A549 (cell line): ENCODE results near the gene ITGB2. TPM values are rescaled to one million over a fixed set of nuclear protein-coding genes. Genes with fewer than 3 reads are reported as not detected.
A peak's percentile ranks its signal among the peaks of the same experiment; 100 is the strongest.

ENCODE experiments used
- ATAC-seq, 2 experiments: fragments of 200-7000 bp in 1 of 2; fragments of >200 bp in 1 of 2; cut with Nextera tagmentation in 1 of 2; cut with Tn5 transposase in 1 of 2; 3 replicates each; pipeline versions ENCODE4 v1.8.0 to v1.9.1; 2018 to 2020; ENCODE audit warnings: mild to moderate bottlenecking in 1 of 2, moderate library complexity in 1 of 2
- CTCF ChIA-PET: fragments of 300-600 bp; sonication (Branson Sonifier 250); formaldehyde crosslinking; extraction: SDS; loops from one replicate; lab custom pipeline; 2021; ENCODE audit warnings: antibody characterized with exemption, inconsistent platforms; lab: Yijun Ruan, JAX
- POLR2A ChIA-PET: fragments of 350-600 bp; formaldehyde crosslinking; extraction: SDS; loops from one replicate; lab custom pipeline; 2021; ENCODE audit warnings: antibody characterized with exemption, inconsistent platforms; lab: Yijun Ruan, JAX
- DNase-seq, 2 experiments: peaks; one replicate each; pipeline versions ENCODE4 v3.0.0 to v3.0.0-alpha.2; 2011 to 2016; ENCODE audit warnings: low read depth in 1 of 2, low spot score in 1 of 2
- FAIRE-seq: peaks from 2 replicates; lab custom pipeline; 2011; peaks lifted over from hg19 to GRCh38; lab: Jason Lieb, UNC
- H3K27ac ChIP-seq, 2 experiments: fragments of >200 bp; sonication (Bioruptor Twin); formaldehyde crosslinking; 3 replicates each; pipeline ENCODE4 v1.5.1; 2016 to 2017
- H3K4me1 ChIP-seq: fragments of >200 bp; sonication (Bioruptor Twin); formaldehyde crosslinking; 3 replicates; pipeline ENCODE4 v1.6.1; 2016
- H3K4me2 ChIP-seq: fragments of >200 bp; sonication (Bioruptor Twin); formaldehyde crosslinking; 3 replicates; pipeline ENCODE4 v1.6.1; 2016
- H3K4me3 ChIP-seq: fragments of >200 bp; sonication (Bioruptor Twin); formaldehyde crosslinking; 3 replicates; pipeline ENCODE4 v1.5.1; 2016
- H3K9me3 ChIP-seq: fragments of >200 bp; sonication (Bioruptor Twin); formaldehyde crosslinking; 3 replicates; pipeline ENCODE4 v1.6.1; 2016
- ATOH8 ChIP-seq: fragments of 250-450 bp; sonication (Bioruptor Pico); IDR thresholded peaks from 2 replicates; pipeline ENCODE4 v1.5.0; 2020; ENCODE audit warnings: low read depth, mild to moderate bottlenecking, moderate library complexity
- CBX8 ChIP-seq: fragments of 200-600 bp; sonication (generic); IDR thresholded peaks from 2 replicates; pipeline ENCODE4 v1.6.1; 2016
- CHD4 ChIP-seq: fragments of 200-600 bp; sonication (generic); IDR thresholded peaks from 2 replicates; pipeline ENCODE4 v1.6.1; 2016; ENCODE audit warnings: antibody characterized with exemption, mild to moderate bottlenecking, borderline replicate concordance
- HOXB13 ChIP-seq: fragments of 250-450 bp; sonication (Bioruptor Pico); IDR thresholded peaks from 2 replicates; pipeline ENCODE4 v1.5.0; 2020; ENCODE audit warnings: low read depth, mild to moderate bottlenecking, moderate library complexity
- JUN ChIP-seq, 2 experiments: fragments of >200 bp; sonication (Bioruptor Twin); formaldehyde crosslinking; IDR thresholded peaks; 2 replicates in 1 of 2; 3 replicates in 1 of 2; pipeline ENCODE4 v1.6.1; 2016 to 2017
- KDM1A ChIP-seq: fragments of 200-600 bp; sonication (generic); IDR thresholded peaks from 2 replicates; pipeline ENCODE4 v1.6.1; 2016; ENCODE audit warnings: low read depth, mild to moderate bottlenecking
- NFE2L2 ChIP-seq: fragments of 150-350 bp; conservative IDR thresholded peaks from 2 replicates; pipeline ENCODE4 v1.6.1; 2014; ENCODE audit warnings: low read length
- NPAS2 ChIP-seq: fragments of 250-450 bp; sonication (Bioruptor Pico); IDR thresholded peaks from 2 replicates; pipeline ENCODE4 v1.8.0; 2022; ENCODE audit warnings: mild to moderate bottlenecking, moderate library complexity, borderline replicate concordance
- NR3C1 ChIP-seq: fragments of >200 bp; sonication (Bioruptor Twin); formaldehyde crosslinking; IDR thresholded peaks from 3 replicates; pipeline ENCODE4 v1.6.1; 2017
- RAD21 ChIP-seq, 2 experiments: fragments of >200 bp in 1 of 2; sonication (Bioruptor Twin) in 1 of 2; formaldehyde crosslinking in 1 of 2; IDR thresholded peaks in 1 of 2; conservative IDR thresholded peaks in 1 of 2; 2 replicates in 1 of 2; 3 replicates in 1 of 2; pipeline ENCODE4 v1.6.1; 2012 to 2018; ENCODE audit warnings: inconsistent platforms in 1 of 2
- REST ChIP-seq: fragments of 200-600 bp; sonication (generic); IDR thresholded peaks from 2 replicates; pipeline ENCODE4 v1.6.1; 2016; ENCODE audit warnings: antibody characterized with exemption, mild to moderate bottlenecking, moderate library complexity
- RFX5 ChIP-seq: fragments of 450-650 bp; IDR thresholded peaks from 2 replicates; pipeline ENCODE4 v1.7.1; 2014; ENCODE audit warnings: antibody characterized with exemption, mild to moderate bottlenecking, moderate library complexity
- SMC3 ChIP-seq: fragments of >200 bp; sonication (Bioruptor Twin); formaldehyde crosslinking; IDR thresholded peaks from 3 replicates; pipeline ENCODE4 v1.6.1; 2018; ENCODE audit warnings: inconsistent platforms
- TFCP2L1 ChIP-seq: fragments of 250-450 bp; sonication (Bioruptor Pico); IDR thresholded peaks from 2 replicates; pipeline ENCODE4 v1.5.0; 2021; ENCODE audit warnings: mild to moderate bottlenecking
- USF2 ChIP-seq: fragments of 450-650 bp; IDR thresholded peaks from 2 replicates; pipeline ENCODE4 v1.6.1; 2014; ENCODE audit warnings: antibody characterized with exemption
- WGBS: methylation state at CpG from one replicate; pipeline ENCODE4 v1.1.6; 2017; ENCODE audit errors: missing lambda C conversion rate; 5-methylcytosine and 5-hydroxymethylcytosine counted together
- polyA plus RNA-seq, 4 experiments: library from polyadenylated mRNA; depleted of rRNA in 3 of 4; stranded (reverse); fragments of >200 nt; fragmentation: RNase III in 1 of 4; extraction: RNeasy Plus Mini Kit Qiagen cat#74134 plus additional on column Dnase treatment in 1 of 4; gene quantifications; 2 replicates in 3 of 4; 3 replicates in 1 of 4; pipeline ENCODE4 v1.2.3, GENCODE V29; 2011 to 2017
- TF ChIP-seq, protein P1 (sequence below): fragments of >200 bp; sonication (Bioruptor Twin); formaldehyde crosslinking; IDR thresholded peaks from 2 replicates; pipeline ENCODE4 v1.6.1; 2016
- TF ChIP-seq, protein P2 (sequence below): fragments of 250-450 bp; sonication (Bioruptor Pico); IDR thresholded peaks from 2 replicates; pipeline ENCODE4 v1.5.0; 2021; ENCODE audit warnings: mild to moderate bottlenecking, moderate library complexity, borderline replicate concordance
- TF ChIP-seq, protein P3 (sequence below): fragments of >200 bp; sonication (Bioruptor Twin); formaldehyde crosslinking; IDR thresholded peaks from 3 replicates; pipeline ENCODE4 v1.5.1; 2016

ITGB2 gene
- polyA plus RNA-seq, 2 of the 4 experiments (the other 2 are of a cell fraction), result 0.46 to 0.59 TPM

- TF ChIP-seq REST, result no peak
- TF ChIP-seq JUN (IDR thresholded peaks at IDR 0.05), result no peak
- TF ChIP-seq CBX8, result no peak
Observed at GRCh38 chr21:44933918-44934260, 13.2 kb upstream of the ITGB2 start (continued).

- DNase-seq (no peak), FAIRE-seq (no peak), ATAC-seq (no peak)
- Histone ChIP-seq H3K4me1 (peaks cover 18% of the 10 kb centered on the region), H3K27ac (peak overlapping the region; percentile 75 to 98; a peak in 5 of 6 replicates), H3K9me3 (no peaks in the 10 kb centered on the region), H3K4me2 (no peak overlapping the region; the same call in 1 of the 3 replicates), H3K4me3 (no peak overlapping the region)
- ChIA-PET CTCF (interaction anchor here (0.7 to 5.1 kb wide), 17 partner anchors 15 to 557 kb away, joined by 3 to 50 read pairs (median 3); partner anchors contain the start of genes SUMO3 and UBE2G2), POLR2A (no interaction called here)
- TF ChIP-seq, protein P1, sequence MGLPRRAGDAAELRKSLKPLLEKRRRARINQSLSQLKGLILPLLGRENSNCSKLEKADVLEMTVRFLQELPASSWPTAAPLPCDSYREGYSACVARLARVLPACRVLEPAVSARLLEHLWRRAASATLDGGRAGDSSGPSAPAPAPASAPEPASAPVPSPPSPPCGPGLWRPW, result no peak
- TF ChIP-seq, protein P2, sequence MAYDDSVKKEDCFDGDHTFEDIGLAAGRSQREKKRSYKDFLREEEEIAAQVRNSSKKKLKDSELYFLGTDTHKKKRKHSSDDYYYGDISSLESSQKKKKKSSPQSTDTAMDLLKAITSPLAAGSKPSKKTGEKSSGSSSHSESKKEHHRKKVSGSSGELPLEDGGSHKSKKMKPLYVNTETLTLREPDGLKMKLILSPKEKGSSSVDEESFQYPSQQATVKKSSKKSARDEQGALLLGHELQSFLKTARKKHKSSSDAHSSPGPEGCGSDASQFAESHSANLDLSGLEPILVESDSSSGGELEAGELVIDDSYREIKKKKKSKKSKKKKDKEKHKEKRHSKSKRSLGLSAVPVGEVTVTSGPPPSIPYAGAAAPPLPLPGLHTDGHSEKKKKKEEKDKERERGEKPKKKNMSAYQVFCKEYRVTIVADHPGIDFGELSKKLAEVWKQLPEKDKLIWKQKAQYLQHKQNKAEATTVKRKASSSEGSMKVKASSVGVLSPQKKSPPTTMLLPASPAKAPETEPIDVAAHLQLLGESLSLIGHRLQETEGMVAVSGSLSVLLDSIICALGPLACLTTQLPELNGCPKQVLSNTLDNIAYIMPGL, result no peak
- TF ChIP-seq NR3C1 (no peak), NFE2L2 (no peak), NPAS2 (CRISPR knock-in tag) (no peak), ATOH8 (CRISPR knock-in tag) (no peak), KDM1A (no peak), RFX5 (no peak), HOXB13 (CRISPR knock-in tag) (no peak), CHD4 (no peak)
- WGBS, result 81% methylated on average over 13 of the region's 25 CpGs
Observed at GRCh38 chr21:44933199-44933917, 12.7 kb upstream of the ITGB2 start.

DNA sequence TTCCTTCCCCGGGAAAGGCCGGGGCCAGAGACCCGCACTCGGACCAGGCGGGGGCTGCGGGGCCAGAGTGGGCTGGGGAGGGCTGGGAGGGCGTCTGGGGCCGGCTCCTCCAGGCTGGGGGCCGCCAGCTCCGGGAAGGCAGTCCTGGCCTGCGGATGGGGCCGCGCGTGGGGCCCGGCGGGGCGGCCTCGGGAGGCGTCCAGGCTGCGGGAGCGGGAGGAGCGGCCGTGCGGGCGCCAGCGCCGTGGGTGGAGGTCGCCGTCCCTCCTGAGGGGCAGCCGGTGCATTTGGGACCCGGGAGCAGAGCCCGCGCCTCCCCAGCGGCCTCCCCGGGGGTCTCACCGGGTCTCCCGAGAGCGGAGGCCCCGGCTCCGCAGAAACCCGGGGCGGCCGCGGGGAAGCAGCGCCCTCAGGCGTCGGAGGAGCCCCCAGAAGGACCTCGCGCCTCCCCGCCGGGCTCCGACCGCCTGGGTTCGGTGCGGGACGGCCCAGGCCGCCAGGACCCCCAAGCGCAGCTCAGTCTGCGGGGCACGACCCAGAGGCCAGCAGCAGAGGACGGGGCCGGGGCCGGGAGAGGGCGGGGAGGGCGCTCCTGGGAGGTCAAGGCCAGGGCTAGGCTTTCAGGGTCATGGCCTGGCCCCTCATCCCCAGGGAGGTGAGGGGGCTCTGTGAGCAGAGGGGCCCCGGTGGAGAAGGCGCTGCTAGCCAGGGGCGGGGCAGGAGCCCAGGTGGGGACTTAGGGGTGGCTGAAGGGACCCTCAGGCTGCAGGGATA is 11.9 kb upstream of the ITGB2 start:
- FAIRE-seq, result no peak
- 16% methylated on average over 9 of the region's 68 CpGs for WGBS
- peak overlapping the region; percentile 75 to 98 for H3K27ac ChIP-seq
- CTCF ChIA-PET, result interaction anchor here (0.7 to 5.1 kb wide), 28 partner anchors 13 to 557 kb away, joined by 3 to 50 read pairs (median 3); partner anchors contain the start of genes SUMO3 and UBE2G2
- ATAC-seq, result peak in 1 of 2 experiments; percentile 68; a peak in 3 of 6 replicates
- H3K4me3 ChIP-seq, result peak overlapping the region; percentile 38
- H3K9me3 ChIP-seq, result no peaks in the 10 kb centered on the region
- peaks cover 26% of the 10 kb centered on the region for H3K4me1 ChIP-seq
- peak overlapping the region; percentile 78 for H3K4me2 ChIP-seq
- POLR2A ChIA-PET, result no interaction called here
- no peak for TF ChIP-seq TFCP2L1 (CRISPR knock-in tag)
- peak; percentile 65 for TF ChIP-seq SMC3
- TF ChIP-seq USF2, result no peak
- TF ChIP-seq, protein P3, sequence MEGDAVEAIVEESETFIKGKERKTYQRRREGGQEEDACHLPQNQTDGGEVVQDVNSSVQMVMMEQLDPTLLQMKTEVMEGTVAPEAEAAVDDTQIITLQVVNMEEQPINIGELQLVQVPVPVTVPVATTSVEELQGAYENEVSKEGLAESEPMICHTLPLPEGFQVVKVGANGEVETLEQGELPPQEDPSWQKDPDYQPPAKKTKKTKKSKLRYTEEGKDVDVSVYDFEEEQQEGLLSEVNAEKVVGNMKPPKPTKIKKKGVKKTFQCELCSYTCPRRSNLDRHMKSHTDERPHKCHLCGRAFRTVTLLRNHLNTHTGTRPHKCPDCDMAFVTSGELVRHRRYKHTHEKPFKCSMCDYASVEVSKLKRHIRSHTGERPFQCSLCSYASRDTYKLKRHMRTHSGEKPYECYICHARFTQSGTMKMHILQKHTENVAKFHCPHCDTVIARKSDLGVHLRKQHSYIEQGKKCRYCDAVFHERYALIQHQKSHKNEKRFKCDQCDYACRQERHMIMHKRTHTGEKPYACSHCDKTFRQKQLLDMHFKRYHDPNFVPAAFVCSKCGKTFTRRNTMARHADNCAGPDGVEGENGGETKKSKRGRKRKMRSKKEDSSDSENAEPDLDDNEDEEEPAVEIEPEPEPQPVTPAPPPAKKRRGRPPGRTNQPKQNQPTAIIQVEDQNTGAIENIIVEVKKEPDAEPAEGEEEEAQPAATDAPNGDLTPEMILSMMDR, result peak; percentile 58
- TF ChIP-seq NFE2L2, result no peak
- peak; percentile 48 to 81 for TF ChIP-seq RAD21 (conservative IDR thresholded peaks at IDR 0.05 in 1 of 2, IDR thresholded peaks at IDR 0.05 in 1 of 2)
- DNase-seq, result no peak
